ENCODE data around the gene CCDC71L.

Gene CCDC71L

DNA sequence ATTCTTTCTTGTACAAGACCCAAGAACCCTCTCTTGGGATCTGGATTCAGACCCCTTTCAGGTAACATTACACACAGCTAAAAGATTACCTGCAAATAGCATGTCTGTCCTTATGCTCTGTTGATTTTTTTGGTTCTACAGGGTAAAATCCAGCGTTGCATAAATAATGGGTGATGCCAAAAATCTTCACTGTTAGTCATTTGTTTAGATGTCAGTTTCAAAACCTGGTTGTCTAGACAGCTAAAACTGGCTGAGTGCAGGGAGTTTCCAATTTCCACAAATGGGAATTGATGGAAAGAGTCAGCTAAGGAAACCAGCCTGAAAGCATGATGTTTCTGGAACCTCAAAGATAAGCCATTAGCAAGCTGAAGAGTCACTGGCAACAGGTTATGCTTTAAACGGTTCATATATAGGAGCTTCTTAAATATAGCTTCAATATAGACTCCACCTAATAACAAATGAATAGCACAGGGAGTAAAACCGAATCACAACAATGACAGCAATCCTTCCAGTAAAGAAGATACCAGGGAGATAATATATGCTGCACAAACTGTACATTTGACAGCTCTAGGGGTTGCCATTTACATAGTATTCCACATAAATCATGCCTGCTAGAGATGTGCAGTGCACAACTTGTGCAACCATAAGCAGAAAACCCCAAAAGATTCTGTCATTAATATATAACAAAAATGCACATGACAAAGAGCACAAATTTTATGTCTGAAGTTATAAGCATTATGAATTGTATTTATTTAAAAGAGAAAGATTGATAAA, 20.4 kb downstream of the CCDC71L start:
- no peaks in the 10 kb centered on the region for H3K36me3 ChIP-seq
- DNase-seq = no peak
- TF ChIP-seq, protein P1, sequence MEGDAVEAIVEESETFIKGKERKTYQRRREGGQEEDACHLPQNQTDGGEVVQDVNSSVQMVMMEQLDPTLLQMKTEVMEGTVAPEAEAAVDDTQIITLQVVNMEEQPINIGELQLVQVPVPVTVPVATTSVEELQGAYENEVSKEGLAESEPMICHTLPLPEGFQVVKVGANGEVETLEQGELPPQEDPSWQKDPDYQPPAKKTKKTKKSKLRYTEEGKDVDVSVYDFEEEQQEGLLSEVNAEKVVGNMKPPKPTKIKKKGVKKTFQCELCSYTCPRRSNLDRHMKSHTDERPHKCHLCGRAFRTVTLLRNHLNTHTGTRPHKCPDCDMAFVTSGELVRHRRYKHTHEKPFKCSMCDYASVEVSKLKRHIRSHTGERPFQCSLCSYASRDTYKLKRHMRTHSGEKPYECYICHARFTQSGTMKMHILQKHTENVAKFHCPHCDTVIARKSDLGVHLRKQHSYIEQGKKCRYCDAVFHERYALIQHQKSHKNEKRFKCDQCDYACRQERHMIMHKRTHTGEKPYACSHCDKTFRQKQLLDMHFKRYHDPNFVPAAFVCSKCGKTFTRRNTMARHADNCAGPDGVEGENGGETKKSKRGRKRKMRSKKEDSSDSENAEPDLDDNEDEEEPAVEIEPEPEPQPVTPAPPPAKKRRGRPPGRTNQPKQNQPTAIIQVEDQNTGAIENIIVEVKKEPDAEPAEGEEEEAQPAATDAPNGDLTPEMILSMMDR (IDR thresholded peaks at IDR 0.05; ENCODE audit: low read depth, low read length) = no peak
- no peak overlapping the region for H3K4me3 ChIP-seq (ENCODE audit: low read depth, low read length)
- H3K27ac ChIP-seq = no peak overlapping the region
- no peaks in the 10 kb centered on the region for H3K9me3 ChIP-seq (ENCODE audit: severe bottlenecking)
- no peaks in the 10 kb centered on the region for H3K27me3 ChIP-seq (ENCODE audit: insufficient read depth, low read depth, severe bottlenecking)

DNA sequence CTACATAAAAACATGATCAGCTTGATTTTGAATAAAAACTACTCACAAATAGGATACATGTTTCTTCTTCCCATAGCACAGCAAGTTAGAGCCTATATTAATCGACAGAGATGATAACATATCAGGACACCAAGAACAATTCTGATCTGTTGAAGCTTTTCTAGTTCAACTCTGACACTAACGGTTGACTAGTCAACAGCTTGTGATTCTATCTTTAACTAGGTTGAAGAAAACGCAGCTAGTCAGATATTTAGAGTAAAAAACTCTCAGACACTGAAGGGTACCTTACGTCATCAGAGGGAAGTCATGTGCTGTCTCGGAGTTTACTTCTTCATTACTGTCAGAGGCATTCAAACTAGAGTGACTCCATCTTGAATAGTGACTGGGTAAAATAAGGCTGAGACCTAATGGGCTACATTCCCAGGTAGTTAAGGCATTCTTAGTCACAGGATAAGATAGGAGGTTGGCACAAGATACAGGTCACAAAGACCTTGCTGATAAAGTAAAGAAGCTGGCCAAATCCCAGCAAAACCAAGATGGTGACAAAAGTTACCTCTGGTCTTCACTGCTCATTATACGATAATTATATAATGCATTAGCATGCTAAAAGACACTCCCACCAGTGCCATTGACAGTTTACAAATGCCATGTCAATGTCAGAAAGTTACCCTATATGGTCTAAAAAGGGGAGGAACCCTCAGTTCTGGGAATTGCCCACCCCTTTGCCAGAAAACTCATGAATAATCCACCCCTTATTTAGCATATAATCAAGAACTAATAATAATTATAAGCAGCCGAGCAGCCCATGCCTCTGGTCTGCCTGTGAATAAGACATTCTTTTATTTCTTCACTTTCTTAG, 21.3 kb downstream of the CCDC71L start:
- H3K9me3 ChIP-seq (ENCODE audit: severe bottlenecking) = no peaks in the 10 kb centered on the region
- no peak for DNase-seq
- TF ChIP-seq, protein P1 (IDR thresholded peaks at IDR 0.05; ENCODE audit: low read depth, low read length) = no peak
- H3K36me3 ChIP-seq = no peaks in the 10 kb centered on the region
- H3K27me3 ChIP-seq (ENCODE audit: insufficient read depth, low read depth, severe bottlenecking) = no peaks in the 10 kb centered on the region
- H3K27ac ChIP-seq = no peak overlapping the region
- H3K4me3 ChIP-seq (ENCODE audit: low read depth, low read length) = no peak overlapping the region

DNA sequence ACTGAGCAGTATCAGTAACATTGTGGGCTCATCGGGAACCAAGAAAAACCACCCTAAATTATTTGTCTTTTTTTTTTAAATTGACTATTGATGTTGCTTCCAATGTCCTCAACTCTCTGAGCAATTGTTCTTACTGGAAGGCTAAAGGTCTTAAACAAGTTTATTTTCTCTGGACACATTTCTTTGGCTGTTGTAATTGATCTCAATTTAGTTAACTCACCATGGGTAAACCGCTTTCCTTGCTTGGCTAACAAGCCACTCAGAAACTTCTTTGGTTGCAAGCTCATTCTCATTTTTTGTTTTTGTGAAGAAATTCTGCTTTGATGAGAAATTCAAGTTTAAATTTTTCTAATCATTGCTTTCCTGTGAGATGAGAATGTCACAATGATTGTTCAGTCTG, 25.5 kb downstream of the CCDC71L start:
- Histone ChIP-seq H3K9me3 (ENCODE audit: severe bottlenecking) (no peaks in the 10 kb centered on the region), H3K27ac (no peak overlapping the region), H3K36me3 (no peaks in the 10 kb centered on the region), H3K27me3 (ENCODE audit: insufficient read depth, low read depth, severe bottlenecking) (peaks cover 9% of the 10 kb centered on the region), H3K4me3 (ENCODE audit: low read depth, low read length) (no peak overlapping the region)
- TF ChIP-seq, protein P1 (IDR thresholded peaks at IDR 0.05; ENCODE audit: low read depth, low read length) = no peak
- DNase-seq = no peak

DNA sequence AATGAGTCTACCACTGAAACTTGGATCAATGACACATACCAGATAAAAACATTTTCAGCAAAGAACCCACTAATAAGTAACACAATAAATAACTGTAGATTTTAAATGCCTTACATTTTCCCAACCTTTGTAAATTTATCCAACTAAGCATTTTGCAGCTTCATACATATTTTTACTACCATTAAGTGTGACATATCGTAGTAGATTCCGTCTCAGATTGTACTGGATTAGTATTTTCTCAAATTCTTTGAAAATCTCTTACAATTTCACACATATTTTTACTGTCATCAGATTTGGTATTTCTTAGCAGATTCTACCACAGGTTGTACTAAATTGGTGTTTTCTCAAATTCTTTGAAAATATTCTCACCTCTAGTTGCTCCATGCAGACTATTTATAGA, 26.0 kb downstream of the CCDC71L start:
- H3K36me3 ChIP-seq = no peaks in the 10 kb centered on the region
- peaks cover 9% of the 10 kb centered on the region for H3K27me3 ChIP-seq (ENCODE audit: insufficient read depth, low read depth, severe bottlenecking)
- TF ChIP-seq, protein P1 (IDR thresholded peaks at IDR 0.05; ENCODE audit: low read depth, low read length) = no peak
- DNase-seq = no peak
- H3K27ac ChIP-seq = no peak overlapping the region
- no peak overlapping the region for H3K4me3 ChIP-seq (ENCODE audit: low read depth, low read length)
- H3K9me3 ChIP-seq (ENCODE audit: severe bottlenecking) = no peaks in the 10 kb centered on the region

DNA sequence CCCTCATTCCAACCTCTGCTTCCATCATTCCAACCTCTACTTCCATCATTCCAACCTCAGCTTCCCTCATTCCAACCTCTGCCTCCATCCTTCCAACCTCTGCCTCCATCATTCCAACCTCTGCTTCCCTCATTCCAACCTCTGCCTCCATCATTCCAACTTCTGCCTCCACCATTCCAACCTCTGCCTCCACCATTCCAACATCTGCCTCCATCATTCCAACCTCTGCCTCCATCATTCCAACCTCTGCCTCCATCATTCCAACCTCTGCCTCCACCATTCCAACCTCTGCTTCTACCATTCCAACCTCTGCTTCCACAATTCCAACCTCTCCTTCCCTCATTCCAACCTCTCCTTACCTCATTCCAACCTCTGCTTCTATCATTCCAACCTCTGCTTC, 30.3 kb downstream of the CCDC71L start:
- H3K9me3 ChIP-seq (ENCODE audit: severe bottlenecking) = no peaks in the 10 kb centered on the region
- DNase-seq = no peak
- H3K27ac ChIP-seq = no peak overlapping the region
- TF ChIP-seq, protein P1 (IDR thresholded peaks at IDR 0.05; ENCODE audit: low read depth, low read length) = no peak
- H3K36me3 ChIP-seq = no peaks in the 10 kb centered on the region
- H3K4me3 ChIP-seq (ENCODE audit: low read depth, low read length) = no peak overlapping the region
- peaks cover 23% of the 10 kb centered on the region for H3K27me3 ChIP-seq (ENCODE audit: insufficient read depth, low read depth, severe bottlenecking)
